ENCODE results near the gene FARP2. TPM values are rescaled to one million over a fixed set of nuclear protein-coding genes. Genes with fewer than 3 reads are reported as not detected.
"Not testable (repeated sequence)": the region's sequence is repeated elsewhere in the genome, so short reads cannot be mapped to it uniquely, and the experiment has no call there.

FARP2 gene
- total and polyA plus RNA-seq, 2 of the 13 experiments (the other 11 are each of a cell fraction or from before 2014, with no cell fraction given), result 28.0 to 45.4 TPM

GRCh38 chr2:241451840-241452506 is 95.9 kb downstream of the FARP2 start (continued):
- TF ChIP-seq HMGXB3 (CRISPR knock-in tag; IDR thresholded peaks at IDR 0.05; ENCODE audit: borderline replicate concordance), result no peak
- TF ChIP-seq ZNF362 (CRISPR knock-in tag; IDR thresholded peaks at IDR 0.05; ENCODE audit: borderline replicate concordance), result no peak
- TF ChIP-seq EED (CRISPR knock-in tag; IDR thresholded peaks at IDR 0.05), result no peak
- TF ChIP-seq E2F2 (CRISPR knock-in tag; IDR thresholded peaks at IDR 0.05; ENCODE audit: borderline replicate concordance), result no peak
- no peak for TF ChIP-seq TRIM22 (IDR thresholded peaks at IDR 0.05)
- TF ChIP-seq RBAK (CRISPR knock-in tag; IDR thresholded peaks at IDR 0.05), result no peak
- TF ChIP-seq PPARG (CRISPR knock-in tag; conservative IDR thresholded peaks at IDR 0.05), result no peak
- no peak for TF ChIP-seq E2F5 (CRISPR knock-in tag; conservative IDR thresholded peaks at IDR 0.05)
- no peak for TF ChIP-seq ZNF251 (CRISPR knock-in tag; IDR thresholded peaks at IDR 0.05)

- H3K9me3 ChIP-seq (ENCODE audit: low read length); DNase-seq (ENCODE audit: low spot score); H2AFZ ChIP-seq (ENCODE audit: low read length); H3K4me1 ChIP-seq (ENCODE audit: insufficient read depth, low read length); intact Hi-C loops (cut with micrococcal nuclease; ENCODE audit: unreplicated experiment); H3K36me3 ChIP-seq (replicated peaks in 1 of 2; ENCODE audit: control insufficient read depth in 1 of 2, insufficient read depth in 2 of 2, low read length in 2 of 2); BruUV-seq (replicated peaks); POLR2A ChIA-PET; H3K9ac ChIP-seq (ENCODE audit: insufficient read depth, low read depth, low read length); H4K20me1 ChIP-seq (ENCODE audit: insufficient read depth, low read length); H3K4me3 ChIP-seq (replicated peaks in 1 of 3; ENCODE audit: insufficient read depth in 1 of 3, low read depth in 2 of 3, low read length in 3 of 3); in situ Hi-C loops (cut with HindIII; ENCODE audit: extremely low pct_ligation_motif_present, low pct_unique_long_range_greater_than_20kb); H3K27ac ChIP-seq (ENCODE audit: extremely low read length, insufficient read depth, low read length); H3K4me2 ChIP-seq (ENCODE audit: low read depth, low read length); FAIRE-seq; ATAC-seq; H3K79me2 ChIP-seq (ENCODE audit: insufficient read depth, low read length); CTCF ChIA-PET (ENCODE audit: low intra/inter-chr PET ratio, low total read pairs); H3K27me3 ChIP-seq (ENCODE audit: control insufficient read depth in 1 of 2, insufficient read depth in 2 of 2, low read length in 2 of 2): not testable (repeated sequence)
- 96% methylated on average over 9 of the region's 9 CpGs for WGBS (ENCODE audit: low lambda C conversion rate)
These were observed 97.8 kb downstream of the FARP2 start for GRCh38 chr2:241453919-241454318.

Measured in HepG2 (cell line).